Measurements from ENCODE around the gene SLC6A7.
A peak's percentile ranks its signal among the peaks of the same experiment; 100 is the strongest.

SLC6A7 gene

DNA sequence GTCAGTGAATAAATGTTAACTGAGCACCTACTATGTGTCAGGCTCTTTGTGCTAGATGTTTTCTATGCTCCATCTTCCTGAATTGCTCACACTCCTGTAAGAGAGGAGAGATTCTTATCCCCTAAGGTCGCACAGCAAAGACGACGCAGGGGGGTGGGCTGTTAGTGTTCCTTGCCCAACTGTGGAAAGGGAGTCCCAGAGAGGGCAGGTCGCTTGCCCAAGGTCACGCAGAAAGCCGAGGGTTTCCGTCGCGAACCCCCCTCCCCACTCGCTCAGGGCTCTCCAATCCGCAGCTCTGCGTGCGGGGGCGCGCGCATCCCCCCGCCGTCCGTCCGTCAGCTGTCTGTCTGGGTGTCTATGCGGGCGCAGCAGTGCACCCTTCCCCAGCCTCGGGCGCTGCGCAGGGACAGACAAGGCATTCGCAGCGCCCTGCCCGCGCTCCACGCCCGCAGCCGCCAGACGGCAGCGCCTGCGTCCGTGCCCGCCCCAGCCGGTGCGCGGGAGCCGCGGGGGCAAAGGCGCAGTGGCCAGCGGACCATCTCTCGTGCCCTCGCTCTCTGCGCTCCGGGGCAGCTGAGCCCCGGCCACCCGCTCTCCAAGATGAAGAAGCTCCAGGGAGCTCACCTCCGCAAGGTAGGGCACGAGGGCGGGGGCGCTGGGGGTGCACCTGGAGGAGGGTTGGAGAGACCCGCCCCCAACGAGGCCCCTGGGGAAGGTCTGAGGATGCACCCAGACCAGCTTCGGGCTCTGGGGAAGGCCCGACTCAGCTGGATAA is at the start of gene SLC6A7:
Gene SLC6A7, plus strand, starts transcription at position 335 of the 775 bp plus-strand sequence. Its CDS starts 266 bp downstream, at position 601.
- DNase-seq = no peak

DNA sequence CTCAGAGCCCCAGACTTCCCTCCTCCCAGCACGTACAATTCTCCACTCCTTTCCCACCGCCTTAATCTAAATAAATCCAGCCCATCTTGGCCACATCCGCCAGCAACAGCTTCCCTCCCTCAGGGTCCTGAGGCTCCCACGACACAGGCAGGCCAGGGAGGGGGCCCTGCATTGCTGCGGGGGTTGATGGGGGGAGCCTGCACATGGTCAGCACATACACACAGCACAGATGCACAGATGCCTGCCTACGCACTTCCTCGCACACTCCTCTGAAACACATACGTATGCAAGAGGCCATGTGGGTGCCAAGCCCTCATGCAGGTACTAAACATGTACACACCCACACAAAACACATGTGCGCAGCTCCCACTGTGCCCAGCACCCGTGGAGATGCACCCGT is 49.0 kb upstream of the SLC6A7 start:
- DNase-seq = no peak

DNA sequence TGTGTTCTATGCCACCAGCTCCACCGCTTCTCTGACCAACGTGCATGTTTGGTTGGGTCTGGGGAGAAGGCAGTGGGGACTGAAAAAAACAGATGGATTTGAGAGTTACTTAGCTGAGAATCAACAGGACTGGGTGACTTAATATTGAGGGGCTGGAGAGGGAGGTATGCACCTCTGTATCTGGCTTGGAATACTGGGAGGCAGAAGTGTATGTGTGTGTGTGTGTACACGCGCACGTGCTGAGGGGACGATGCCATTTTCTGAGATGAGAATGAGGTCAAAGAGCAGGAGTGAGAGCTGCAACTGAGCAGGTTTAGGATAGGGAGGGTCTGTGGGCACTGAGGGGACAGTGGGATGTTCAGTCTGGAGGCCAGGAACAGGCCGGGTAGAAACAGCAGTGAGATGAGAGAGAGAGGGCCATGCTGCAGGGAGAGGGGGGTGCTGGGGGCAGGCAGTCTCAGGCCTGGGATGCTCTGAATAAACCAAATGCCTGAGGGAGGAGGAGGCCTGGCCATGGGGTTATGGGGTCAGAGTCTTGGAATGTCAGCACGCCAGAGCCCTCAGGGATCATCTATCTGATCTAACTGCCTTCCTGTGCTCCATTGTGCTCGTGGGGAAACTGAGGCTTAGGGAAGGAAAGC is 48.2 kb upstream of the SLC6A7 start:
- DNase-seq = no peak

DNA sequence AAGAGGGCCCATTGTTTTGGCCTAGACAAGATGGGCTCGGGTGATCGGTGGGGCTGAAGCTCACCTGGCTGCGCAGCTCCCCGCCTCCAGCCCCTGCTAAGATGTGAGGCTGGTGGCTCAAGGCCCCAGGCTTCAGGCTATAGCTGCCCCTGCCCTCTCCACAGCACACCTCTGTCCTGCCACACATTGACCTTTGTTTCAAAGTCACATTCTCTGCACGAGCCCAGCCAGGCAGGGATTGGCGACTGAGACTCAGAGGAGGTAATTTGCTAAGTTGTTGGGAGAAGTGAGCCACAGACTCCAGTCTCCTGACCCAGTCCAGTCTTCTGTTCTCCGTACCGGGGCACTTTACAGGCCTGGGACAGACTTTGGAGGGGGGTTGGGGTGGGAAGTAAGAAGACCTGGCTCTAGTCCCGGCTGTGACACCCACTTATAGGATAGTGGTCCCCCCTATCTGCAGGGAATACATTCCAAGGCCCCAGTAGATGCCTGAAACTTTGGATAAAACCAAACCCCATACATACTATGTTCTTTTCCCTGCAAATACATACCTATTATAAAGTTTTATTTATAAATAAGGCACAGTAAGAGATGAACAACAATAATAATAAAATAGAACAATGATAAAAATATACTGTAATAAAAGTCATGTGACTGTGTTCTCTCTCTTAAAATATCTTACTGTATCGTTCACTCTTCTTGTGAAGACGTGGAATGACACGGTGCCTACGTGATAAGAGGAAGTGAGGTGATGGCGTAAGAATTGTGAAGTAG is 47.5 kb upstream of the SLC6A7 start:
- DNase-seq = no peak

DNA sequence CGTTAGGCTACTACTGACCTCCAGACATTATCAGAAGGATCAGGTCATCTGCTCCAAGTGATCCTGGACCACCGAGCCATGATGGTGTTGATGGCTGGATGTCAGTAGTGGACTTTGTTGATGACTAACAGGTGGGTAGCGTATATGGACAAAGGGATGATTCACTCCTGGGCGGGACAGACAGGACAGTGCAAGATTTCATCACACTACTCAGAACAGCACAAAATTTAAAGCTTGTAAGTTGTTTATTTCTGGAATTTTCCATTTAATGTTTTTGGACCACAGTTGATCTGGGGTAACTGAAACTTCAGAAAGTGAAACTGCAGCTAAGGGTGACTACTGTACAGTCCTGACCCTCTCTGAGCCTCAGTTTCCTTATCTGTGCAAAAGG is 46.9 kb upstream of the SLC6A7 start:
- DNase-seq = no peak

DNA sequence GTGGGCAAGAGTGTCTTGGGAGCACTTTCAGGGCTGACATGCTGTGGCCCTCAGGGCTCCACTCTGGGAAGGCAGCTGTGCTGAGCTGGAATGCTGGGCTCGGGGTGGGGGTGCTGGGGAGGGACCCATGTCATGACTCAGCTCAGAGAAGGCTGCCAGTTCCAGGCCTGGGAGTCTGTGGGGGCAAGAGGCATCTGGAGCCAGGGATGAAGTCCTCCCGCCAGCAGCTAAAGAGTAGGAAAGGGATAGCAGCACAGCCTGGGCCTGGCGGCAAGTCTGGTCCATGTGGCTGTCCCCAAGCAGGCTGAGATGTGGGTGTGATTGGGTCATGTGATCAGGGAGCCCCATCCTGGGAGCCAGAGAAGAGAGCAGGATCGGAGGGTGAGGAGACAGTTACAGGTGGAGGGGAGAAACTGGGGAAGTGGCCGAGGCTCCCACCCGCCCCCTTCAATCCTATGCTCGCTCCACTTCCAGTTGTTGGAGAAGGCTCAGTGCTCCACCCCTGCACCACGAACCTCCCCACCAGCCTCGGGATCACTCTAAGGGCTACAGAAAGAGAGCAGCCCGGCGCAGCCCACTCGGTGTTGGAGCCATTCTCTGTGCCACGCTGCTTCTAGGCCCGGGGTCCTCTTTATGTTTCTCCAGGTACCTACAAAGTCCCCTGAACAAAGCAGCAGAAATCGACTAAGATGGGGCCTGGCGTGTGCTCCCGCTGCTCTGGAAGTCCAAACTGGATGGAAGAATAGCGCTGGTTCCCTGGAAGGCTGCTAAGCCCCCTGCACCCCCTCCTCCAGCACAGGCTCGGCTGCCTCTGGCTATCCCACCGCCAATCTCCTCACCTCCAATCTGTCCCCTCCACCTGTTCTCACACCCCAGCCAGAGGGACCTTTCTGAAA is 46.3 kb upstream of the SLC6A7 start:
- DNase-seq = no peak

DNA sequence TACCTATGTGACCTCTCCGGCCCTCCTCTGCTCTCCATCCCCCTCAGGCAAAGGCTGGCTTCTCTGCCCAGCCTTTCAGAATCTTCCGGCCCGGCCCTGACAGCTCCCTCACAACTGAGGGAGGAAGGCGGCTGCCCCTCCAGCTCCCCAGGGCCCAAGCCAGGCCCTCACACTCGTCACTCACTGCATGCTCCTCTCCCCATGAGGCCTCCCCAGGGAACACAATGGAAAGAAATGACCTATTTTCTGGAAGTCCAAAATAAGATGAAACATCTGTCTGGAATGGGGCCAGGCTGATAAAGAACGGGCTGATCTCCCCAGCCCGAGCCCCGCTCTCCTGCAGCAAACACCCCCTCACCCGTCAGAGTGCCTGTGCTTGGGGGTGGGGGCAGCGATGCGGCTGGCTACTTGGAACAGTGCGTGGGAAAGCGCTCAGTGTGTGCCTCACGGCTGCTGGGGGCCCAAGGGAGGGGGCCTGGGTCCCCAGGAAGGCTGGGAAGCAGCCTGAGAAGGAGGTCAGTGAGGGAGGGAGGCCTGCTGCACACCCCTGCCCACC is 45.5 kb upstream of the SLC6A7 start:
- DNase-seq = no peak

DNA sequence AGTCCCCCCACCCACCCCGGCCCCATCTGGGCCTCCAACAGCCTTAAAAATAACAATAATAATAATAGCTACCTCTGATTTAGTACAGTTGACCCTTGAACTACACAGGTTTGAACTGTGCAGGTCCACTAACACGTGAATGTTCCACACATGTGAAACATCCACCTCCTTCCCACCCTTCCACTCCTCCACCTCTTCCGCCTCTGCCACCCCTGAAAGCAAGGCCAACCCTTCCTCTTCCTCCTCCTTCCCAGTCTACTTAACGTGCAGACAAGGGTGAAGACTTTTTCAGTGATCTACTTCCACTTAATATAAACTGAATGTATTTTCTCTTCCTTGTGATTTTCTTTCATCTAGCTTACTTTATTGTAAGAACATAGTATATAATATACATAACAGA is 45.0 kb upstream of the SLC6A7 start:
- no peak for DNase-seq

DNA sequence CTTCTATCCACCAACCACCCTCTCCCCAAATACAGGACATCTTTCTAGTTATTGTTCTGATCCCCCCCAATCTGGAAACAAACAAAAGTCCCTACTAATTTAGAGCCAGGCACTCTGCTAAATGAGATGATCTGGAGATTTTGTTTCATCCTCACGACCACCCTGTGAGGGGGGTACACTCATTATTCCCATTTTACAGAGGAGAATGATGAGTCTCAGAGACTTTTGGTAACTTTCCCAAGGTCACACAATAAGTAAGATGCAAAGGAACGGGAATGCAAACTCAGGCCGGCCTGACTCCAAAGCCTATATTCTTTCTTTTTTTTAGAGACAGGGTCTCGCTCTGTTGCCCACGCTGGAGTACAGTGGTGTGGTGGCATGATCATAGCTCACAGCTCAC is 43.6 kb upstream of the SLC6A7 start:
- no peak for DNase-seq

DNA sequence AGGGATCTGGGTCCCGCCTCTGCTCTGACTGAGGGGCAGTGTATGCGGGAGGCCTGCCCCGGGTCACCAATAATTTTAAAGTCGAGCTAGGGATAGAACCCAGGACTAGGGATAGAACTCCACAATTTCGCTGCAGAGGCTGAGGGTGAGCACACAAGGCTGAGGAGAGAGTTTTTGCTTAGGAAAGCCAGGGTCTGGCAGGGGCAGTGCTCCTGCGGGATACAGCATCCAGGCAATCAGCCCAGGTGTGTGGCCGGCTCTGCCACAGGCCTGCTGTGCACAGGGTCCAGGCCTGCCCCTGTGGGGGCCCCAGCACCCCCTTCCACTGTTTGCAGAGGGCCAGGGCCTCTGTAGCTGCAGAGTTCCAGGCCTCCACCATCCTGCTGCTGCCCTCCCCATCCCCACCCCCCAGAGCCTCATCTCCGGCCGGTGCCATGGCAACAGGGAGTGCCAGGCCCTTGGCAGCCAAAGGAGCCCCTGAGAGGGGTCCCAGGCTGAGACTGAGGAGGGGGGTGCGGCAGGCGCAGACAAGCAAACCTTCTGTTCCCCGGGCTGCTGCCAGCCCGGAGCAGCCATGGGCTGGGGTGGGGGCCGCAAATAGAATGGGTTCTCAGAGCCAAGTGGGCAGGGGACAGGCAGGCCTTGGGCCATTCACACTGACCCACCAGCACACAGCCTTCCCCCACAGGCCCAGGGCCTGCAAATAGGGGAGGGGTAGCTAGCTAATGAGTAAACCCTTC is 42.8 kb upstream of the SLC6A7 start:
- DNase-seq = no peak

DNA sequence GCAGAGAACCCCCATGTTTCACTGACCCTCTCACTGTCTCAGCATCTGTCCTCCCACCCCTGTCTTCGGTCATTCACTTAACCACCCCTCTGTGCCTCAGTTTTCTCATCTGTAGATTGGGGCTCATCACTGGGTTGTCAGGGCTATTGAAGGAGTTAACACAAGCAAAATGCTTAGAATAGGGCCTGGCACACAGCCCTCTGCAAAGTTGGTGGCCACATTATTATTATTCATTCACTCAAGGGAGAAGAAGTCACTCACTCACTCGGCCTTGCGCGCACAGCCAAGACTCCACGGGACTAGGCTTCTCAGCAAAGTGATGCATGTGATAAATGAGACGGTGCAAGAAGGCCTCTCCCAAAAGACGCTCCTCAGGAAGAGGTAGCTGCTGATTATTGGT is 42.2 kb upstream of the SLC6A7 start:
- no peak for DNase-seq

DNA sequence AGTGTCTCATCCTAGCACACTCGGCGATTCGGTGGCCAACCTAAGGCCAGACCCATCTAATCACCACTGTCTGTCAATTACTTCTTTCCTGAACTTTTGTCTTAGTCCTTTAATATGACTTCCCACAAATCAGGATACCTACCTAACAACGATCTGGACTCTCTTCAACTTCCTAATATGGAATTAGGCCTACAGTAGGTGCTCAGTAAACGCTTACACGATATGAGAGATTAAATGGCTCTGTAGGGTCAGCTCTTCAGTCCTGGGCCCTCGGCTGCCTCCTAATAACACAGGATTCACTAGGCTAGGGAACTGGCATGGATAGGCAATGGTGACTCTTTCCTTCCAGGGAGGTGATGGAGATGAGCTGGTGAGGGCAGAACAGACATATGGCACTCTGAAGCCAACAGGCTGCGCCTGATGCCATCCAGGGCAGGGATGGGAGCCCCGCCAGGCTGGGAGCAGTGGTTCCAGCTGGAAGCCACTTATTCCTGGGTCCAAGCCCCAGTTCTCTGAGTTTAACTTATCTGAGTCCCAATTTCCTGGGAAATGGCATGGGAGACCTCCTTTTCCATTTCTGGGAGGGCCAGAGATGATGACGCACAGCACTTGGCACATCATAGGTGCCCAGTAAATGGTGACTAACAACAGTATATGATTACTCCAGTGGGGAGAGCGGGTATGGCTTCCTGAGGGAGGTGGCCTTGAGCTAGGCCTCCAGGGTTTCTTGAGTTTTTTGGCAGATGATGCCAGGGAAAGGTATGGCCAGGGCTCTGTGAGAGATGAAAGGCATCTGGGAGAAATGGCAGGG is 41.5 kb upstream of the SLC6A7 start:
- no peak for DNase-seq

DNA sequence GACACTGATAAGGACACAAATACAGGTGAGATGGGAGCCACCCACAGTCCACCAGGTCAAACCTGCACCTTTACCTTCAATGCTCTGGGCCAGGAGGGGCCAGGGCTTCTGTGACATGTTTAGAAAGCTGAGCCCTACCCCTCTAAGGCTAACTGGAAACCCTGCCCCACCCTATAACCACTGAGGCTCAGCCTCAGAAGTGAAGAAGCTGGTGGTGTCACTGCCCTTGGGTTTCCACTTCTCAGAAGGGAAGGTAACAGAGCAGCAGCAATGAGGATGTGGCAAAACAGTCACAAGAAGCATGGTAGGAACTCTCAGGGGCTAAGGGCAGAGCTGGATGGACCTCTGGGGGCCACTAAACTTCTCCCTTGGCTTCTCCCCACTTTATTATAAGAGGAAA is 40.2 kb upstream of the SLC6A7 start:
- DNase-seq = no peak

DNA sequence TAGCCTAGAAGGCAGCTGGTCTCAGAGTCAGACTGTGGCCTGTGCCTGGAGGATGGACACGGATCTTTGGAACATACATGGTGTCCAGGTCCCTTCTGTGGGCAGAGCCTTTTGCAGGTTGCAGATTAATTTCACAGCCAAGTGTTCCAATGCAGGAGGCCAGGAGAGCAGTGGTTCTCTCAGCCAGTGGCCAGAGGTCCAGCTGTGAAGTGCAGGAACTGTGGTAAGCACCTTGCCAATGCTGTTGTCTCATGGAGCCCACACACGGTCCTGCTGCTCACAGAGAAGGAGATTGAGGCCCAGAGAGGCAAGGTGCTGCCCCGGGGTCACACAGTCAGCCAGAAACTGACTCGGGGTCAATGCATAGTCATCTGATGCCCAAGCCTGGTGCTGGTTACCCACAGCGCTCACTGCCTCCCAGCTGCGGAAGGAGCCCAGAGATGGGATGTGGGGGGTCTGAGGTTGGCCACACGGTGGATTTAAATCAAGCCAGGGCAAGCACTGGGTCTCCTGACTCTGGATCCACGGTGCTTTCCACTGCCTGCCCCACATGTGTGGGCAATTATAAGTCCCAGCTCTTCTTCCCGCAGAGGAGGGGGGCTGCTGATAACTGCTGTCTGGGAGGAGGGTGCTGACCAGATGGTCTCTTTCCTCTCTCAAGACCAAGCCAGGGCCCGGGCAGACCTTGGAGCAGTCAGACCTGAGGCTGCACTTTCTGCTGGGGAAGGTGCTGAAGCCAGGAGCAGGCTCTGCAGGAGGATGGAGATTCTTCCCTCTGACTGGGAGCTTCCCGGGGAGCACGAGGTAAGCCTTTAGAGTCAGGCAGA is 37.0 kb upstream of the SLC6A7 start:
- no peak for DNase-seq

DNA sequence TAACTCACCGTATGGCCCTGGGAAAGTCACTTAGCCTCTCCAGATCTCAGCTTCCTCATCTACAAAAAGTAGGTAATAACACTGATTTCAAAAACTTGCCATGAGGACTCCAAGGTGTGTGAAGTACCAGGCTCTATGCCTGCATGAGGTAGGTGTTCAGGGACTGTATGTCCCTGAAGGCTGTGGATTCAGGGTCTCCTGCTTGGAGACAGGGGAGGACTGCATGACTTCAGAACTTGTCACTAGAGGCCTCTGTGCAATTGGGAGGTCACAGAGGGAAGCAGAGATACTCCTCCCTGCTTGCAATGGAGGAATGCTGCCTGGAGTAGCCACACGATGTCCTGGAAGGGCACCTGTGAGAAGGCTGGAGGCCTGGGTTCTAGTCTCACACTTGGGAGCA is 36.4 kb upstream of the SLC6A7 start:
- no peak for DNase-seq

DNA sequence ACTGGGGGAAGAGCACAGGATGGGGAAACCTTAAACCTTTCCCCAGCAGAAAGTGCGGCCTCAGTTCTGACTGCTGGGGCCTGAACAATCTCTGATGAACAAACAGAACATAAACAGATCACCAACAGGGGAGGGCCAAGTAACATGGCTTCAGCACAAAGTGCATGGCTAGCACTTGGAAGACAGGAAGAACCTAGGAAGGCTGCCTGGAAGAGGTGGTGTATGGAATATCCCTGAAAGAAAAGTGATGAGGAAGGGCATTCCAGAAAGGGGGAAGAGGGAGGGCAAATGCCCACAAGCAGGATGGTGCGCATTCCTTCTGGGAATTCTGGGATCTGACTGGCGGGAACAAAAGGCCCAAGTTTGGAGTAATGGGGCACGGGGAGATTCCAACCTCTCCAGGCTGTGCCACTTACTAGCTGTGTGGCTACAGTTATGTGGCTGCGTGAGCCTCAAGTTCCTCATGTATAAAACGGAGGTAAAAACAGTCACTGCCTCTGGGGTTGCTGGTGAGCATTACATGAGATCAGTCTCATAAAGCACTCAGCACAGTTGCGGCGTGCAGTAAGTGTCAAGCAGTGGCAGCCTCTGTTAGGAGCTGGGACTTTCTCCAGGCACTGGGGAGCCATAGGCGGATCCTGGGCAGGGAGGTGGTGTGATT is 35.8 kb upstream of the SLC6A7 start:
- no peak for DNase-seq

DNA sequence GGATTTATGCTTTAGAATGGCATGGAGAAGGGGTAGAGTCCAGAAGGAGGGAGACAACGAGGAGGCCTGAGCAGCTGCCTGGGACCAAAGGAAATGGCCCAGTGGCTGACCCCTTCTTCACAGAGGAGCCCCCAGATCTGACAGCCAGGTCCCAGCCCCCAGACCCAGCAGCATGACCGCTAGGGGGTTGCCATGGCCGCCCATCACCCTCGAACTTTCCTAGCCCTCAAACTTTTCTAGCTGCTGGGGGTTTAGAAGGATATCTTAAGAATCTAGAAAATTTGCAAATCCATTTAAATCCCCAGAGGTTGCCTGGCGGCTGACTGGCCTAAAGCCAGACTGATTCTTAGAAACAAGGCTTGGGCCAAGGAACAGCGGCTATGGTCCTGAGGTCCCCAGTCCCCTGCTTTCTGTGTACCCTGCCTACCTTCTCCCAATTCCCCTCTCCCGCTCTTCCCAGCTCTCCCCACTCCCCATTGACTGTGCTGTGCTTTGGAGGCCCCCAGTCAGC is 35.2 kb upstream of the SLC6A7 start:
- no peak for DNase-seq

DNA sequence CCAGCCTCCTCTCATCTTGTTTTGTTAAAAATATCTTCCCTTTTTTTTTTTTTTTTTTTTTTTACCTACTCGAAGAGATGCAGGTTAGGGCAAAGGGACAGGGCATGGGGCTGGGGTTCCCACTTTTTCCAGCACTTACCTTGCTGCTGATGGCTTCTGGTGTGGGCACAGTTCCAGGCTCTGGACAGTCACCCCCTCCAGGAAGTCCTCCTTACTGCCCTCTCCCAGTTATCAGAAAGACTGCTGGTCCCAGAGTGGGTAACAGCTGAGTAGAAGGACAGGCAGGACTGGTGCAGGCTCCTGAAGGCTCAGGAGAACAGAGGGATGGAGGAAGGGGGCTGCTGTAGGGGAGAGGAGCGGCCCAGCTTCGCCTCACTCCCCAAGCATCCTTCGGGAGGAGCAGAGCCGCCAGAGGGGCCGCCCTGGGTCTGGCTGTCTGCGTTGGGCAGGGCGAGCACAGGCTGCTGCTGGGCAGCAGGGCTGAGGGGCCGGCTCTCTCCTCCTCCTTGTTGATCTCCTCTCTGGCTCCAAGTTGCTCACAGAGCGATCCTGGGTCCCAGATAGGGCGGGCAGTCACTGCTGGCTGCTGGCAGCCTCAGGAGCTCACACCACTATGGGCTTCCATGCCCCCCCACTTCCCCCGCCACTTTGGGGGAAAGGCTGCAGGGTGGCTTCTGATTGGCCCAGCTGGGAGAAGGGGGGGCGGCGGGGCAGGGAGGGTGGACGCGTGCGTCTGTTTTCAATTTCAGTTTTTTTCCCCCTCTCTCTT is 34.4 kb upstream of the SLC6A7 start, which contains the start of gene PDGFRB:
Gene PDGFRB, minus strand, starts transcription at position 588 of the 769 bp plus-strand sequence. CDS start 18,798 bp downstream, outside the sequence.
- peak; percentile 83 for DNase-seq

All from activated CD8-positive, alpha-beta memory T cell treated with anti-CD3 and anti-CD28 coated beads for 24 hours (primary cell).